ENCODE measurements around the gene CLTA. TPM values are rescaled to one million over a fixed set of nuclear protein-coding genes. Genes with fewer than 3 reads are reported as not detected.

CLTA gene
- total and polyA plus RNA-seq, 2 of the 8 experiments (the other 6 are each of a cell fraction or from before 2014, with no cell fraction given), result 137 to 236 TPM

- no peak for TF ChIP-seq TAF1 (IDR thresholded peaks at IDR 0.05; ENCODE audit: low read depth, low read length)
Observed at GRCh38 chr9:36144309-36145232, 46.1 kb upstream of the CLTA start (continued).

Data from H1 (cell line).